Type B pancreatic cell (in vitro differentiated cells): Measurements from ENCODE around the gene CCDC187. TPM values are rescaled to one million over a fixed set of nuclear protein-coding genes. Genes with fewer than 3 reads are reported as not detected.

ENCODE experiments used
- DNase-seq: peaks from one replicate; pipeline ENCODE4 v3.0.0; 2021; ENCODE audit warnings: mixed read lengths; ENCODE audit not compliant: unreplicated experiment; ENCODE audit errors: extremely low spot score
- H3K27ac Mint-ChIP-seq: 2 replicates; pipeline ENCODE4 v1.8.0; 2021; ENCODE audit warnings: mild to moderate bottlenecking, mixed read lengths
- H3K27me3 Mint-ChIP-seq: 2 replicates; pipeline ENCODE4 v1.8.0; 2021; ENCODE audit warnings: mixed read lengths
- H3K36me3 Mint-ChIP-seq: 2 replicates; pipeline ENCODE4 v1.8.0; 2021; ENCODE audit warnings: mixed read lengths
- H3K4me1 Mint-ChIP-seq: one replicate; pipeline ENCODE4 v1.8.0; 2021; ENCODE audit warnings: mixed read lengths; ENCODE audit not compliant: unreplicated experiment
- H3K4me3 Mint-ChIP-seq: 2 replicates; pipeline ENCODE4 v1.8.0; 2021; ENCODE audit warnings: mild to moderate bottlenecking, mixed read lengths
- H3K9me3 Mint-ChIP-seq: 2 replicates; pipeline ENCODE4 v1.8.0; 2021; ENCODE audit warnings: mixed read lengths
- total RNA-seq: library from RNA; stranded (reverse); gene quantifications from 2 replicates; pipeline ENCODE4 v1.2.1, GENCODE V29; 2021; ENCODE audit warnings: low replicate concordance
- TF ChIP-seq, protein P1 (sequence below): fragments of 200-600 bp; sonication (generic); conservative IDR thresholded peaks from 2 replicates; pipeline ENCODE4 v1.5.0; 2021; ENCODE audit warnings: antibody characterized with exemption, mild to moderate bottlenecking

Gene CCDC187
- total RNA-seq, 1 donor from 2014 or later: 0.70 TPM

DNA sequence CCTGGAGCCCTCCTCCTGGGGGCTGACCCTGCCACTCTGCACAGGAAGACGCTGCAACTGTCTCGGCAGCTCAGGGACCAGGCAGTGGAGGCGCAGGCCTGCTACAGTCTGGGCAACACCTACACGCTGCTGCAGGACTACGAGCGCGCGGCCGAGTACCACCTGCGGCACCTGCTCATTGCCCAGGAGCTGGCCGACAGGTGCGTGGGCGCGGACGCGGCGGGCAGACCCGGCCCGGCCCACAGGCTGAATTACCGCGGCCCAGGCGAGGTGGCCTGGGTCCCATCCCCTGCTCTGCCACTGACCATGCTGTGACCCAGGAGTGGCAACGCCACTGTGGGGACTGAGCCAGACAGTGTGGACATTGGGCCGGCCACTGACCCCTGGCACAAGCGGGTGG, 34.6 kb upstream of the CCDC187 start:
- no peak for DNase-seq
- H3K27ac Mint-ChIP-seq: no peak overlapping the region
- H3K4me3 Mint-ChIP-seq: no peak overlapping the region
- H3K9me3 Mint-ChIP-seq: no peaks in the 10 kb centered on the region
- no peaks in the 10 kb centered on the region for H3K27me3 Mint-ChIP-seq
- peaks cover 4% of the 10 kb centered on the region for H3K36me3 Mint-ChIP-seq
- peaks cover 5% of the 10 kb centered on the region for H3K4me1 Mint-ChIP-seq
- TF ChIP-seq, protein P1, sequence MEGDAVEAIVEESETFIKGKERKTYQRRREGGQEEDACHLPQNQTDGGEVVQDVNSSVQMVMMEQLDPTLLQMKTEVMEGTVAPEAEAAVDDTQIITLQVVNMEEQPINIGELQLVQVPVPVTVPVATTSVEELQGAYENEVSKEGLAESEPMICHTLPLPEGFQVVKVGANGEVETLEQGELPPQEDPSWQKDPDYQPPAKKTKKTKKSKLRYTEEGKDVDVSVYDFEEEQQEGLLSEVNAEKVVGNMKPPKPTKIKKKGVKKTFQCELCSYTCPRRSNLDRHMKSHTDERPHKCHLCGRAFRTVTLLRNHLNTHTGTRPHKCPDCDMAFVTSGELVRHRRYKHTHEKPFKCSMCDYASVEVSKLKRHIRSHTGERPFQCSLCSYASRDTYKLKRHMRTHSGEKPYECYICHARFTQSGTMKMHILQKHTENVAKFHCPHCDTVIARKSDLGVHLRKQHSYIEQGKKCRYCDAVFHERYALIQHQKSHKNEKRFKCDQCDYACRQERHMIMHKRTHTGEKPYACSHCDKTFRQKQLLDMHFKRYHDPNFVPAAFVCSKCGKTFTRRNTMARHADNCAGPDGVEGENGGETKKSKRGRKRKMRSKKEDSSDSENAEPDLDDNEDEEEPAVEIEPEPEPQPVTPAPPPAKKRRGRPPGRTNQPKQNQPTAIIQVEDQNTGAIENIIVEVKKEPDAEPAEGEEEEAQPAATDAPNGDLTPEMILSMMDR: no peak

DNA sequence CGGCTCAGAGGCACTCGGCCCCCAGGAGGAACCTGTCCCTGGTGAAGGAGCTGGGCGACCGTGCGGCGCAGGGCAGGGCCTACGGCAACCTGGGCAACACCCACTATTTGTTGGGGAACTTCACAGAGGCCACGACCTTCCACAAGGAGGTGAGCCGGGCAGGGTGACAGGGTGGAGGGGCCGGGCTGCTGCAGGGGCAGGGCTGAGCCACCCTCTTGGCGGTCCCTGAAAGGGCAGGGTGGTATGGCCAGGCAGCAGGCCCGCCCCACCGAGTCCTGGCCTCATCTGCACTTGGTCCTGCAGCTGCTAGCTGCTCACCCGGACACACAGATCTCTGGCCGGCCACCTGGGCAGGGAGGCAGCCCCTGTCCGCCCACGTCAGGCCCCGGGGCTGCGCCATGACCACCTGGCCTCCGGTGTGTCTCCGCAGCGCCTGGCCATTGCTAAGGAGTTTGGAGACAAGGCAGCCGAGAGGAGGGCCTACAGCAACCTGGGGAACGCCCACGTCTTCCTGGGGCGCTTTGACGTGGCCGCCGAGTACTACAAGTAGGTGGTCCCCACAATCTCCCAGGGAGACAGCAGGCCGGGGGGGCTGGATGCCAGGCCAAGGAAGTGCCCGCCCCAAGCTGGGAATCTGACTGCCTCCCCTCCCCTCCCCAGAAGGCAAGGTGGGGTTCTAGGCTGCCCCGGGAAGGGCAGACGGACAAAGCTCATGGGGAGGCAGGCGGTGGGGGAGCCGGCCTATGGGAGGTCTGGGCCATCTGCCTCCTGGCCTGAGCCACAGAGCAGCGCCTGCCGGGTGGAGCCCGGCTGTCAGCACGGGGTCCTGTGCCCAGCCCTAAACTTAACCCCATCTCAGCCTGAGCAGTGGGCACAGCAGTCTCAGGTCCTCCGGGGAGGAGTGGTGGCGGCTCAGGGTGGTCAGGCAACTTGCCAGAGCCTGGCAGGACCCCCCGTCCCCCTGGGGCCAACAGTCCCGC, 33.8 kb upstream of the CCDC187 start:
- H3K4me1 Mint-ChIP-seq: peaks cover 5% of the 10 kb centered on the region
- TF ChIP-seq, protein P1: no peak
- H3K27me3 Mint-ChIP-seq: no peaks in the 10 kb centered on the region
- H3K27ac Mint-ChIP-seq: no peak overlapping the region
- DNase-seq: no peak
- peaks cover 4% of the 10 kb centered on the region for H3K36me3 Mint-ChIP-seq
- no peaks in the 10 kb centered on the region for H3K9me3 Mint-ChIP-seq
- H3K4me3 Mint-ChIP-seq: no peak overlapping the region

DNA sequence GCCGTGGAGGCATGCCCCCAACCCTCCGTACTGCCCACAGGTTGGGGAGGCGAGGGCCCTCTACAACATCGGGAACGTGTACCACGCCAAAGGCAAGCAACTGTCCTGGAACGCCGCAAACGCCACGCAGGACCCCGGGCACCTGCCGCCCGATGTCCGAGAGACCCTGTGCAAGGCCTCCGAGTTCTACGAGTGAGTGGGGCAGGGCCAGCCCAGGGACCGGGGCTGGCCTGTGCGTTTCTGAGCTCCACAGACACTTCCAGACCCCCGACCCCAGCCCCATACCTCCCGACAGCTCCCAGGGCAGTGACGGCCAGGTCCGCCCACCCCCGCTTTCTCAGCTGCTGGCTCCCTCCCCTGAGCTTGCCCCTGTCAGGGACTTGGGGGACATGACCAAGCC, 33.0 kb upstream of the CCDC187 start:
- Mint-ChIP-seq H3K9me3 (no peaks in the 10 kb centered on the region), H3K4me1 (peaks cover 5% of the 10 kb centered on the region), H3K4me3 (no peak overlapping the region), H3K36me3 (peaks cover 4% of the 10 kb centered on the region), H3K27ac (no peak overlapping the region), H3K27me3 (no peaks in the 10 kb centered on the region)
- TF ChIP-seq, protein P1: no peak
- DNase-seq: no peak

DNA sequence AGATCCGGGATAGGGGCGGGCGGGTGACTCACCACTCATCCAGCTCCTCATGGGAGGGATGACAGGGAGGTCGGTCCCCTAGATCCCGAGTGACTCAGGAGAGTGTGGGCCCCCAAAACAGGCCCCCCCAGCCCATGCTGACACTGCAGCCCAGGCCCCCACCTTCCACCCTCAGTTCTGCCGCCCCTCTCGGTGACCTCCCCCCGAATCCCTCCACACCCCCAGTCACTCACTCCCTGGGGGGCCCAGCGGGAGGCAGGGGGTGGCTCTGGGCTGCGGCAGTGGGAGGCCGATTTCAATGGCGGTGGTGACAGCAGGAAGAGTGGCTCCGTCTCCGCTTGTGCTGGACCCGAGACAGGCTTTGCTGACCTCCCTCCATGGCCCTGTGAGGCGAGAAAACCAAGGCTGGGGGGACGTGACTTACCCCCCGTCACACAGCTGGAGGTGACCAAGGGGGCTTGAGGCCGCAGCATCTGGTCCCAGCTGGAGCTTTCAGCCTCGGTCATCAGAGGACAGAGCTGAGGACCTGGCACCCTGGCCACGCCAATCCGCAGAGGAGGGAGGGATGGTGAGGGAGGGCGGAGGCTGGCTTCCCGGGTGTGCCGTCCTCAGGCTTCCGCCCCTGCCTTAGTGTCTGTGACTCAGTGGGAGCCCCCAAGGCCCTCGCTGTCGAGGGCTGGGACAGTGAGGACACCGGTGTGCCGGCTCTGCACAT, 32.4 kb upstream of the CCDC187 start:
- Mint-ChIP-seq H3K9me3 (no peaks in the 10 kb centered on the region), H3K36me3 (peaks cover 4% of the 10 kb centered on the region), H3K27ac (no peak overlapping the region), H3K27me3 (no peaks in the 10 kb centered on the region), H3K4me3 (no peak overlapping the region), H3K4me1 (peaks cover 5% of the 10 kb centered on the region)
- TF ChIP-seq, protein P1: no peak
- no peak for DNase-seq

DNA sequence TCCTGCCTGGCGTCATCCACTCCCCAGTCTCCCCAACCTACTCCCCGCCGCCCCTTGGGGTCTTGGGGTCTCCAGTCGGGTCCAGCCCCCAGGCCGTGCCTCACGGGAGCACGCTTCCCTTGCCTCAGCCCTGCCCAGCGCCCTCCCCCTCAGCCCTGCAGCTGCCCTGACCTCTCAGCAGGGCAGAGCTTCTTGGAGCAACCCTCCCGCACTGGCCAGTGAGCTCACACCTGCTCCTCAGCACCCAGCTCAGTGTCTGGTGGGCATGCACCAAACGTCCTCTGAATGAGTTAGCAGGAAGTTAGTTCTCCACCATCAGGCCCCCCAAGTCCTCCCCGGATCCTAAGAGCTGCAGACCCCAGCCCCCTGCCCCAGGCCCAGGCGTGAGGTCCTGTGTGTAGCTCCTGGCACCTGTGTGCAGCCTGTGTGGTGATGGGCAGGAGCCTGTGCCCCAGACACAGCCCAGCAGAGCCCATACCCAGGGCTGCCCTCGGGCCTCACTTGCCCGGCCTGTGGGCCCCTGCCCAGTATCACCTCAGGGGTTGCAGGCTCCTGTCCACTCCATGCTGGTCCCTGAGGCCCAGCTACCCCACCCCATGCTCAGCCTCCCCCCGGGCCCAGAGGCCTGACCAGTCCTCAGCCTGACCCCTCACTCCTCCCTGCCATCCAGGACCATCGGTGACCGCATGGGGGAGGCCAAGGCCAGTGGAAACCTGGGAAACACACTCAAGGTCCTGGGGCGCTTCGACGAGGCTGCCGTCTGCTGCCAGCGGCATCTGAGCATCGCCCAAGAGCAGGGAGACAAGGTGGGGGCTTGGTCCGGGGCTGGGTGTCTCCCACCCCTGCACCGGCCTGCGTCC, 31.6 kb upstream of the CCDC187 start:
- TF ChIP-seq, protein P1: no peak
- DNase-seq: no peak
- Mint-ChIP-seq H3K9me3 (no peaks in the 10 kb centered on the region), H3K4me1 (peaks cover 5% of the 10 kb centered on the region), H3K27me3 (no peaks in the 10 kb centered on the region), H3K36me3 (peaks cover 4% of the 10 kb centered on the region), H3K27ac (no peak overlapping the region), H3K4me3 (no peak overlapping the region)
